Cerebellar cortex (tissue), 1 donor: Measurements from ENCODE around the gene IFNA5.

ENCODE experiments used
- DNase-seq: peaks from one replicate; pipeline ENCODE4 v3.0.0-alpha.2; 2015; ENCODE audit warnings: low spot score

IFNA5 gene

DNA sequence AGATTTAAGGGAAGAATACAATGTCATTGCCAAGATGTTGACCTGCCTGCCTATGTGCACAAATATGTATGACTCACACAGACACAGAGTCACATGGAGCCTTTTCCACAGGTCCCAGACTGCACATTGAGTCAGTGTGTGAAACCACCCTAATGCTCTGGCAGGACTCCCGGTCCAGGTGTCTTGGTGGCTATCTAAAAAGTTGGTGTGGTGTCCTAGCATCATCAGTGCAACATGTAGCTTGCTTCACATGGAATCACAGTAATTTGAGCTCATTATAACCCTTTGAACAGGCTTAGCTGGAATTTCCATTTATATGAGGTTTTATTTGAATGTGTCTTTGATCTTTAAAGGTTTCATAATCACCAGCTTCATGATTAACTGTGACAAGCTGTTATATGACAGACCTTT lies 10.7 kb downstream of the IFNA5 start:
- DNase-seq, result no peak

DNA sequence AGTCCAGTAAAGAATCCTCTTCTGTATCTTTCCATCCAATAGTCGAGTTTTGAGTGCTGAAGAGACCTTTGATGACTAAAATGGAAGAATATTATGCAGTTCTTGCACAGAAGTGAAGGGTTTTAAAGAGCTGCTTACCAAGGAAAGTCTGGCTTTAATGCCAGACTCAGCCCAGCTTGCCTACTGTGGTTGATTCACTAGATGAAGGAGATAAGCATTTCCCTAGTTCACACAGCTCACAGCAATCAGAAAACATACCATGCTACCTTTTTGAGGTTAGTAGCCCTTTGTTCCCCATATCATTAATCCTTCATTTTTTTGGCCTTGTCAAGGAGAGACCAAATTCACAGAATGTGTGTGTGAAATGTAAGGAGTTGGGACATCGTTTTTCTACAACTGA lies 15.3 kb downstream of the IFNA5 start:
- no peak for DNase-seq

DNA sequence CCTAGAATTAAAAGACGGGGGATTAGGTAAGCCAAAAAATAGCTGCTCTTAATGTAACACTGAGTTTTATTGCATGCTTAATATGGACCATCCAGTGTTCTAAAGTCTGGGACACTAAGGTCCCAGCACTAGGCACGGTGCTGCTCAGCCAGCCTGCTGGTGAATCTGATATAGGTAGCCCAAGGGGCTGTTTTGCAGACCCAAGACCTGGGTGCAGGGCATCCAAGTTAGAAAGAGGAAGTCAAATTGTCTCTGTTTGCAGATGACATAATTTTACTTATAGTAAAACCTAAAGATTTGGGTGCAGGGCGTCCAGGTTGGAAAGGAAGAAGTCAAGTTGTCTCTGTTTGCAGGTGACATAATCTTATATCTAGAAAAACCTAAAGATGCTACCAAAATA lies 17.8 kb downstream of the IFNA5 start:
- DNase-seq, result no peak

DNA sequence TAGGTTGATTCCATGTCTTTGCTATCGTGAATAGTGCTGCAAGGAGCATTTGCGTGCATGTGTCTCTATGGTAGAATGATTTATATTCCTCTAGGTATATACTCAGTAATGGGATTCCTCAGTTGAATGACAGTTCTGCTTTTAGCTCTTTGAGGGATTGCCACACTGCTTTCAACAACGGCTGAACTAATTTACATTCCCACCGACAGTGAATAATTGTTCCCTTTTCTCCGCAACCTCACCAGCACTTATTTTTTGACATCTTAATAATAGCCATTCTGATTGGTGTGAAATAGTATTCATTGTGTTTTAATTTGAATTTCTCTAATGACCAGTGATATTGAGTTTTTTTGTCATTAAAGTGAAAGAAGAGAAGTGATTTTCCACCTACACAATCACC lies 18.5 kb downstream of the IFNA5 start:
- DNase-seq, result no peak

DNA sequence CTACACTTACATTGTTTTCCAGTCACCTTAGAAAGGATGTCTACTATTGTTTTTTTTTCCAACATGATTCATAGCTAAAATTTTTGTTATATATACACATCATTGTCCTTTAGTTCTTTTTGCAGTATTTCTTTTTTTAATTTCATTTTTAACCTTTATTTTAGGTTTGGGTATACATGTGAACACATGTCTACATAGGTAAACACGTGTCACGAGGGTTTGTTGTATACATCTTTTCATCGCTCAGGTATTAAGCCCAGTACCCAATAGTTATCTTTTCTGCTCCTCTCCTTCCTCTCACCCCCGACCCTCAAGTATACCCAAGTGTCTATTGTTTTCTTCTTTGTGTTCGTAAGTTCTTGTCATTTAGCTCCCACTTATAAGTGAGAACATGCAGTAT lies 19.0 kb downstream of the IFNA5 start:
- DNase-seq, result no peak

DNA sequence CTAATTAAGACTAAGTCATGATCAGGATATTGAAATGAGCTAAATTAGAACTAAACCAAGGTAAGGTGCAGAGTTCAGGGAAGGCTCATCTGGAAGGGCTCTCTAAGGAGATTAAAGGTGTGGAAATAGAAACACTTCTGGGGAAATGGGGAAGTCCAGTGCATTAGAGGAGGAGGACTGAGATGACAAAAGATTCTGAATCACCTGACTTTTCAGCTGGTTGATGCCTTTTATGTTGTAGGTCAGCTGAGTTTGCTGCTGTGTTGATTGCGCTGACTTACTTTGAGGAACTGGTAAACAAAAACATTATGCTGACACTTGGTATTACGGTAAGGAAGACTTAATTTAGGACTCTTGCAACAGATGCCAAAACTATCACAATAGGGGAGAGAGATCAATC lies 23.8 kb downstream of the IFNA5 start:
- DNase-seq, result no peak

DNA sequence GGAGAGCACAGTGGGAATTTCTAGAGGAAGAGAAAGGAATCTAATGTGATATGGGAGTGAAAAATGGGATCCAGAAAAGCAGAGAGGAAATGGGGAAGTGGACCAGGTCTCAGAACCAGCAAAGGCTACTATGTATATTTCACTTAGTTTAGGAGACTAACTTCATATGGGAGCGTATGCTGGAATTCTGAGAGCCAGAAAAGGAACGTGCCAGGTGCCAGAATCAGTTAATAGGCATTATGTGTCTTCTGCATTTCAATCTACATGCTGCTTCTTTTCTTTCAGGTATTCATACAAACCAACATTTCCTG lies 36.8 kb downstream of the IFNA5 start:
- DNase-seq, result no peak

DNA sequence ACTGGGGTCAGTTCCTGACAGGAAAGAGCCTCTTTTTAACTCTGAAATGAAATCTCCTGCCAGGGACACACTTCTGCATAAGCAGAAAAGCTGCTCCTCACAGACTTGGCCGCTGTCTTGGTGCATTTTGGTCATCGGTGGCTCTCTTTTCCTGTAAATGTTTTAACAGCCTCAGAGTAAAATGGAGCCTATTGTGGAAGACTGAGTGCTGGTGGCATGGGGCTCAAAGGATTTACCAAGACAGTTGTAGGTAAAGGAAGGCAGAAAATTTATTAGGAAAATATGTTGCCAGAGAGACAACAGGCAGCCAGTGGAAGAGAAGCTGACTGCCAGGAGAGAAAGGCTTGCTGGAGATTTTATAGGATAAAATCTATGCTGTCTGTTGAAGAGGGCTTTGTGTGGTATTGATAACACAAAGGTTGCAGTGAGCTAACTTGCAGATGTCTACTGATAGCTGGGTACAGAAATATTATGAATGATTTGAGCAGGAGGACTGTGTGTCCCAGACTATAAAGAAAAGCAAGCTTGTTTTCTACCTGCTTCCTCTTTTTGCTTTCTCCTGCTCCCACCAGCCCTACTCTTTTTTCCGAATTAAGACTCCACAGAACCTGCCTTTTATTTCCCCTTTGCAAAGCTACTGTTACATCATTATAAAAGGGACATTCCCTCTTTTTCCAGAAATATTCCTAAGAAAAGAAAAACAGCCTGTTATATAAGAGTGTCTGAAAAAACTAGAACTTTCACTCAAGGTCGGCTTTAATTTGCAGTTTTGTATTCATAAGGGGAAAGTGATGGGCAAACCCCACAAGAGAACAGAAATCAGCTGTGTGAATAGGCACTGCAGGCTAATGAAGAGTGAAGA lies 37.4 kb downstream of the IFNA5 start:
- peak; percentile 47 for DNase-seq

DNA sequence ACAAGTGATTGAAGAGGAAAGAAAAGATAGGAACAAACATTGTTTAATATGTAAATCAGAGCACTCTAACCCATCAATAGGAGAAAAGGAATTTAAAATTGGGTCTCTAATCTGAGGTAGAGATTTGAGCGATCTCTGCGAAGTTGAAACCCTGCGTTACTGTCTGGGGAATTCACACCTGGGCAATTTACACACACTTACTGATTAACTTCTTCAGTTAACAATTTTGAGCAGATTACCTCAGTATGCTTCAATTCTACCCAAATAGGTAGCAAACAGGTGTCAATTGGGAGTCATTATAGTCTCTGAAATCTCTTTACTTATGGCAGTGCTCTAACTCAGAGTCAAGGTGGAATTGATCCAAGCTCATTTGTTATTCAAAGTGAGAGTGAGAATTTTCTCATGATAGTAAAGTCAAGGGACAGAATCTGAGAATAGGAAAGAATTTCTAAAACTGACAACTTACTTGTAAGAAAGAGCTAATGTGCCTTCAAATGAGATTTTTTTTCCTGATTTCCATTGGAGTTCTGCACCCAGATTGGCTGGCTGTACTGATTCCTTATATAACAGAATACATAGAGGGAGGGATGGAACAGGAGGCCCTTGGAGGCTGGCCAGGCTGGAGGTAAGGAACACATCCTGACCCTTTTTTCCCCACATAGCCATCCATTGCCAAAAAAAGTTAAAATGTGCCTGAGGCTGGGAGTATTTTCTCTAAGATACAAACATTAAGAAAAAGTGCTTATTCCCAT lies 38.2 kb downstream of the IFNA5 start:
- DNase-seq, result peak; percentile 61

DNA sequence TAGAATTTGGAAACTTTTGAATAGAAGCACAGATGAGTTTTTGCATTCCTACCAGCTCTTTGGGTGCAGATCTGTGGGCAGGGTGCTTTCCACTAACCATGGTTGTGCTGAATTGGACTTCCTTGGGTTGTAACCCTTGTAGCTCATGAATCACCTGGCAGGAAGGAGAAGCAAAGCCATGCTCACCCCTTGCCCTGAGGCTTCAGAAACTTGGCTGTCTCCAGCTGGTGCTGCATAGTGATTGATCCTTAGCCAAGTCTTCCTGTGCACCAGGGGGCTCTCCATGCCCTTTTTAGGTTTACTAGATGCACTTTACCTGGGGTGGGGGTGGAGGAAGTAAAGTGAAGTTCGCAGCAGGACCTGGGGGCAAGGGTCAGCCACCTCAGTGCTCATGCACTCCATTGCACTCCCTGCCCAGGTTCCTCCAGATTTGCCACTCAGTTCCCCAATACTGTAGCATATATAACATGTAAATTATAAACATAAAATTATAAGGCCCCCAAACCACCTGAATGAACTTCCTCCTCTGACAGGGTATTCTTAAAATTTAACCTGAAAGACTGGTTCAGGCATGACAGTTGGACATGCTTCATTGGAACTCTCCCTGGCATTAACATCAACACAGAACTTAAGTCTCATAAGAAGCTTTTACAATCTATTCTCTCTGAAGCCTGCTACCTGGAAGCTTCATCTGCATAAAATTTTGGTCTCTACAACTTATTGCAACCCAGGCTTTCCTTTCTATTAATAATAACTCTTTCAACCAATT lies 39.5 kb downstream of the IFNA5 start:
- DNase-seq, result no peak

DNA sequence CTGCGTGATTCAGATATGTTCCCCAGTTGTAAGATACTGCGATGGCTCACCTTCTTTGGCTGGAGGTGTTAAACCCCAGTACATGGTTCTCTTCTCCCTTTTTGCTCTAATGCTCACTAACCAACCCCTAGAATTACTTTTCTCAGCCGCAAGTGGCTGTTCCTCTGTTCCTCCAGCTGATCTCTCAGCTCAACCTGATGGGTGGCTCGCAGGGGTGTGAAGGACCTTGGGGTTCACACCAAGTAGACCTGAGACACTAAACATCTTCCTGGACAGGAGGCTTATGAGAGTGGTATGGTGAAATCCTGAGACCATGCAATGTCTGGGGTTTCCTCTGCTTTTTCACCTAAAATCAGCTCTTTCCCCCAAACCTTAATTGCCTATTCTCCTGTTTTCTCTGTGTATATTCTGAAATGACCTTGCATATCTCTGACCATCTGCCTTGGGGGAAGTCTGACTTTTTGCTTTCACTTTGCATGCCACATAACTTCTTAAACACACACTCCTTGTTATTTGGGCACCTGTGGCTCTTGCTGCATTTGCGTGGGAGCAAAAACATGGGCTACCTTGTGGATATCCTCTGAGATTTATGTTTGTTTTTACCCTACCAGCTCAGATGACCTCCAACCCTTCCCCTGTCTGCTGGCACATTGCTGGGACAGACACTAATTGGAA lies 49.4 kb downstream of the IFNA5 start:
- DNase-seq, result no peak
